Fibroblast of skin of back (primary cell): ENCODE results near the gene HDAC3.
"Not testable (repeated sequence)": the region's sequence is repeated elsewhere in the genome, so short reads cannot be mapped to it uniquely, and the experiment has no call there.

Experiments
- DNase-seq: peaks from one replicate; pipeline ENCODE4 v3.0.0-alpha.2; 2013

Gene HDAC3

DNA sequence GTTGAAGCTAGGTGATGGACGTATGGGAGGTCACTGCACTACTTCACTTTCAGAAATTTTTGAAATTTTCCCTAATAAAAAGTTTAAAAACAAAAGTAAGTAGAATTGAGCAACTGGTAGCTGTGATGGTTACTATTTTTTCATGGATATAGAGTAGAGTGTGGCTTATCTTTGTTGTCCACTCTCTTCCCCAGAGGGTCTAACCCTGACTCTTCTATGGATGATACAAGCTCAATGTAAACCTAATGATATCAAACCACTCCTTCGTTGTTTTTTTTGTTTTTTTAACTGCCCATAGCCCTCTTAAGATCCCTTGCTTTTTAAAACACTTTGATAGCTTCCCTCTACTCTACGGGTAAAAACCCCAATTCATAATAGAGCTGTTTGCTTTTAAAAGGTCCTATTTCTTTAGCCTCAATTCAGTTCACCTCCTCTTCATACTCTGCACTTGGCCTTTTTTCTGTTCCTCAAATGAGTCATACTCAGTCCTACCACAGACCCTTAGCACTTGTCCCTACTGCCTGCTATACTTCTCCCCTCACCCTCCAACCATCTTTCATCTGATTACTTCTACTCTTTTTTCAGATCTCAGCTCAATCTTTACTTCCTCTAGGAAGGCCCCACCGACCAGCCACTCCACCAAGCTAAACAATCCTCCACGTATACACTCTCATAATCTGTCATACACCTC is 2.6 kb downstream of the HDAC3 start:
- no peak for DNase-seq

- DNase-seq: no peak
These were observed 4.0 kb downstream of the HDAC3 start for GRCh38 chr5:141632650-141633049.

DNA sequence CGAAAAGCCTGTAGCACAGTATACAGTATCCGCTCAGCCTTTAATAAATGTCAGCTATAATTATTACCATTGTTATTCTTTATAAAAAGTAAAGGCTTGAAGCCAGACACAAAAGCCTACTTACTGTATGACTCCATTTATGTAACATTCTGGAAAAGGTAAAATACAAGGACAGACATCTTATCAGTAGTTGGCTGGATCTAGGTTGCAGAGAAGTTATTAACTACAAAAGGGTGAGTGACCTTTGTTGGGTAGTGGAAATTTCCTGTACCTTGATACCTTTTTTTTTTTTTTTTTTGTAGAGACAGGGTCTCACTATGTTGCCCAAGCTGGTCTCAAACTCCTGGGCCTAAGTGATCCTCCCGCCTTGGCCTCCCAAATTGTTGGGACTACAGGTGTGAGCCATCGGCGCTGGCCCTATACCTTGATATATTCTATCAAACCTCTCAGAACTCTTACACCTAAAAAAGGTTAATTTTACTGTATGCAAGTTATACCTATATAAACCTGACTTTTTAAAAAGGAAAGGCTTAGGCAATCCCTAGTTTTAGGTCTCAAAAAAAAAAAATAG is 6.0 kb downstream of the HDAC3 start:
- no peak for DNase-seq

DNA sequence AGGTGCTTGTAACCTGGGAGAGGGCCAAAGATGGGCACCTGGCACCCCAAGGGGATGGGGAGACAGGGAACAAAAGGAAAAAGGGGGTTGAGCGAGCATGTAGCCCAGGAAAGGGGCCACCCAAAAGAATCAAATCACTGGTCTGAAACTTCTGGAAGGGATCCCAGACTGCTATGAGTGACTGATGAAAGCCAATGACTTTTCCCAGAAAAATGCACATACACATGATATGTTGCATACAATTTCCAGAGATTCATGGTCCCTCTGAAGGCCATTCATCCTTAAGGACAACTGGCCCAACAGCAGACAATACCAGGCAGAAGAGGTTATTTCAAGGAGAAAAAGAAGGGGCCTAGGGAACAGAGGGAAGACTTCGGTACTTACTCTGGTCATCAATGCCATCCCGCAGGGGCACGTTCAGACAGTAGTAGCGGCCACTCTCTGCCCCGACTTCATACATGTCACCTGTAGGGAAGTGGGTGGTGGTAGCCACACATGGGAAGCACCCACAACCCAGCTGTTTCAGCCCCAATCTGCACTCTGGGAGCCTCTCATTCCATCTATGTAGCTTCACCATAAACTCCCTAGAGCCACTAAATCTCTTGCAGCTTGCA is 8.4 kb downstream of the HDAC3 start:
- DNase-seq: peak; percentile 21

DNA sequence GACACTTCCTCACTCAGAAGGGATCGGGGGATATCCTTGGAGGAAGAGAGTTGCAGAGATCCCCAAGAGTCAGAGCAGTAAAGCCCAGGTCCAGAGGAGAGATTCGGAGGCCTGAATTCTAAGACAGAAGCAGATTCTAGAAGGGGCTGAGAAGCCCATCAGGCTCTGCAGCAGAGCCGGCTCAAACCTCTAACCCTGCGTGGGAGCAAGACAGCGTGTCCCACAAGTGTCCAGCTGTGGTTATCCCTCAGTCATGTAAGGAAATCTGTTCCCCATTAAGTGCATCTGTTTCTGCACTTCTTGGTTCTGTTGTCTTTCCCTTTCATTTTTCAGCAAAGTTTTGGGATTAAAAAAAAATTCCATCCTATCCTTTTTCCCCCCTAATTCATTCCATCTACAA is 13.0 kb downstream of the HDAC3 start:
- no peak for DNase-seq

DNA sequence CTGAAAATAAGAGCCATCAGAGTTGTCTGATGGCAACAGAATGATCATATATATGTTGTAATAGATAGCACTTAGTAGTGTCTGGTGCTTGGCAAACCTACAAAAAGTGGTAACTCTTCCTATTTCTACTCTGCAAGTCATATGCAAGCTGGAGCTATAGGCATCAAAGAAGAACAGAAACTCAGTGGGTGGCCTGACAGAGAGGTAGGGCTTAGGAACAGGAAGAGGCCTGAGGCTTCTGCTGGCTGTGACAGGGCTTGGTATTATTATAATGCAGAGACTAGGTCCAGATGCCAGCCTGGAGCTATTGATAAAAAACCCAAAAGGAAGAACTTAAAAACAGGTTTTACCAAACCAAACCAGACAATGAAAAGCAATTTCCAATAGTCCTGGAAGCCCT is 13.5 kb downstream of the HDAC3 start:
- no peak for DNase-seq

GRCh38 chr5:141618804-141619554 is 17.7 kb downstream of the HDAC3 start, which contains the start of gene DIAPH1:
Gene DIAPH1 (minus strand): TSS chr5:141619000. CDS start chr5:141618914, 86 bp downstream.
- DNase-seq: peak; percentile 94

DNA sequence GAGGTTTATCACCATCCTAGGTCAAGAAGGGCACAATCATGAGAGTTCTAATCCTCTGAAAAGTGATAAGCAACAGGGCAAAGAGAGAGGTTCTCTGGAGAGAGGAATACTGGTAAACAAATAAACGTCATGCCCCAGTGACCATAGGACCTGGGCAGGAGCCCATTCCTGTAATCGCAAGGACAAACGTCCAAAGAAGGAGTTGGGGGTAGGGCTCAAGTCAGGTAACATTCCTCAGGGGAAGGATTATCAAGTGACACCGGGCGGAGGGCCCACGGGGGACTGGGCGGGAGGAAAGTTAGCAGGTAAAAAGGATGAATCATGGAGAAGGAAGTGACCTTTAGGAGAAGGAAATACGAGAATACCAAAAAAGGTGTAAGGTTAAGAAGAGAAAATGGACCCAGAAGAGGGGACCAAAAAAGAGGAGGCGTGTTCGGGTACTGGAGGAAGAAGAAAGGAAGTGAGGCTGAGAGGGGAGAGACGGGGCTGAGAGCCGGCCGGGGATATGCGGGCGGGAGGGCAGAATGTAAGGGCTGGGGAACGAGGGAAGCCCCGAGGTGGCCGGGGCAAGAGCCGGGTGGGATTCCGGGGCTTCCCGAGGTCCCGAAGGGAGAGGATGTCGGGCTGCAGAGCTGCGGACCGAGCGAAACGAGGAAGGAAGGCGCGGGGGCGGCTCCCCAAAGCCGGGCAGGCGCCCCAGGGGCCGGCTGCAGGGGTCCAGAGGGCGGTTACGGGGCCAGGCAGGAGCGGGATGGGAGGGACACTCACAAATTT is 18.4 kb downstream of the HDAC3 start:
- DNase-seq: peak; percentile 36

GRCh38 chr5:141617682-141618029 is 19.0 kb downstream of the HDAC3 start:
- DNase-seq: no peak

- peak; percentile 18 for DNase-seq
These were observed 19.5 kb downstream of the HDAC3 start for GRCh38 chr5:141617128-141617527.

- no peak for DNase-seq
These were observed 20.5 kb downstream of the HDAC3 start for GRCh38 chr5:141615991-141616720.

- no peak for DNase-seq
These were observed 23.3 kb downstream of the HDAC3 start for GRCh38 chr5:141613344-141613743.

DNA sequence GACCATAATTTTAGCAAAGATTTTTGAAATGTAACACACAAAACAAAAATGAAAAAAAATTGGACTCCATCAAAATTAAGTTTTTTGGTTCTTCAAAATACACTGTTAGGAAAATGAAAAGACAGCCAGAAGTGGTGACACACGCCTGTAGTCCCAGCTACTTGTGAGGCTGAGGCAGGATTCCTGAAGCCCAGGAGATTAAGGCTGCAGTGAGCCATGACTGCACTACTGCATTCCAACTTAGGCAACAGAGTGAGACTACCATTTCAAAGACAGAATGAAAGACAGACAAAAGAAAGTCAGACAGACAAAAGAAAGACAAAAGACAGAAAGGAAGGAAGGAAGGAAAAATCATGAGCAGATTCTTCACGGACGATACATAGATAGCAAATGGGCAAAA is 25.4 kb downstream of the HDAC3 start:
- no peak for DNase-seq

DNA sequence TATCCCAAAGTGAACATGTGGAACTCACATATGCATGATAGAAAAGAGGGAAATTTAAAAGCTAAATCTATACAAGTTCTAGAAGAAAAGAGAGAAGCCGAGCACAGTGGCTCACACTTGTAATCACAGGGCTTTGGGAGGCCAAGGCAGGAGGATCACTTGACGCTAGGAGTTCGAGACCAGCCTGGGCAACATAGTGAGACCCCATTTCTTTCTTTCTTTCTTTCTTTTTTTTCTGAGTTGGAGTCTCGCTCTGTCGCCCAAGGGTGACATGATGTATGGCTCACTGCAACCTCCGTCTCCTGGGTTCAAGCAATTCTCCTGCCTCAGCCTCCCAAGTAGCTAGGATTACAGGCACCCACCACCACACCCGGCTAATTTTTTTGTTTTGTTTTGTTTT is 26.7 kb downstream of the HDAC3 start:
- not testable (repeated sequence) for DNase-seq

- DNase-seq: no peak
These were observed 27.6 kb downstream of the HDAC3 start for GRCh38 chr5:141609044-141609443.

GRCh38 chr5:141608557-141608956 is 28.1 kb downstream of the HDAC3 start:
- DNase-seq: no peak

DNA sequence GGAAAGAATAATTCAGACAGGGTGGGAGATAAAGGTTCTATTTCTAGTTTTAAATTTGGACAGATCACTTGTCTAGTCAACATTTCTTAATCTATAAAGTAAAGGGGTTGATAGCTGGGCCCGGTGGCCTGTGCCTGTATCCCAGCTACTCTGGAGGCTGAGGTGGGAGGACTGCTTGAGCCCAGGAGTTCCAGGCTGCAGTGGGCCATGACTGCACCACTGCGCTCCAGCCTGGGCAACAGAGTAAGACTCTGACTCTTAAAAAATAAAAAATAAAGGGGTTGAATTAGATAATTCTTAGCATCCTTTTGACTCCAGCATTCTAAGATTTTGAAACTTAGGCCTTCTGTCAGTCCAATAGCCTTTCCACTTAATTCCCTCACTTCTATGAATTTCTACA is 28.6 kb downstream of the HDAC3 start:
- no peak for DNase-seq

DNA sequence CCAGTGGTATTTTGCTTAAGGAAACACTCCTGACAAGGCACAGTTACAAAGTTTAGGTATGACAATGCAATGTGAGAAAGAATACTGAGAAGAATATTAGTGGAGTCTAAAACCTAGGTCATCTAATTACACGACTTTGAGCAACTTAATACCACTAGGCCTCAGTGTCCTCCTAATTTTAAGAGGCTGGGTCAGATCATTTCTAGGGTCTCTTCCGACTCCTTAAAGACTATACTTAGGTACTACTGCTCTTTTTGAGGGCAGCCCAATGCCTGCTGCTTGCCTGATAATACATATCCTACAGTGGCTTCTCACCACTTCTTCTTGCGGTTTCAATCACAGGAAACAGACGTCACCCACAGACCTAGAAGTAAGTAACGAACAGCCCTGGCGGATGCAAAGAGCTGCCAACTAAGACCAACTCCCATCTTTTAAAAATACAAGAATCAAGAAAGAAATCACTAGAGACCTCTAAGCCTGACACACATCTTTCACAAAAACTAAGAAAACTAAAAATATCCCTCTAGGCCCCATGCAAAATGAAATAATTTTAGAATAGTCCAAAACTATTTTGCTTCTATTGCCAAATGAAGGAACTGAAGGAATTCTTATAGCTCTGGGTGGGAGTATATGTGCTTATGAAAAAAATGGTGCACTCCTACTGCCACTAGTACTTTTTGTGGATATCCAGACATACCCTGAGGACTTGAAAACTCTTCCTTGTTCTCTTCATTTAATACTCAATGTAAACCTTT is 30.9 kb downstream of the HDAC3 start:
- DNase-seq: peak; percentile 60

DNA sequence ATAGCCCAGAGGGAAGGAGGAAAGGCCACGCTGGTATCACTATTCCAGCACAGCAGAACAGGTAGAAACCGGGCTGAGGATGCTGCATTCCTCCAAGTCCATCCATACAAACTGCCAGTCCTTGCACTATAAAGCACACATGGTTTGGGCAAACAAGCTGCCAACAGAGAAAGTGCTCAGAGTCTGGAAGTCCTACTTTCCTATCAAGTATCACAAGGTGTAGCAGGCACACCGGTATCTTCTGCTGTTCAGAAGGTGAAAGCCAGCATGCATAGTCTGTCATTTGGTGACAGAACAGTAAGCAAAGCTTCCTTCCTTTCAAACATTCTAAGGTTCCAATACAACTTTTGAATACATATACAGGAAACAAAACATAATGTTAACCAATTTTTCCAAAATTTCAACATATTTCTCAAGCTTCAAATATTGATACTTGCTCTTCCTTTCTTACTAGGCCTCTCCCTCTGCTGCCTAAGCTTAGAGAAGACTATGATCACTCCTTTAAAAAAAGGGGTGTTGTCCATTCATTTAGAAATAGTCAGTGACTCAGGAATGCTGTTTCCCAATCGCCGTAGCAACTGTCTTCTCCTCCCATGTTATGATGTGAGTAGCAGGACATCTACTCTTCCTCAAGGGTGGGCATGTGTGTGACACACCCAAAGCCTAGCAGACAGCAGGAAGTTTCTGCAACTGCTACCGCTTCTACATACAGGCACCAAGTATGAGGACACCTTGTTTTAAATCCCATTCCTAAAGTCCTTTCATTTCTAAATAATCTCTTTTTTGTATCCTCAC is 32.5 kb downstream of the HDAC3 start:
- DNase-seq: peak; percentile 97

- DNase-seq: no peak
These were observed 34.0 kb downstream of the HDAC3 start for GRCh38 chr5:141602606-141603005.
